K562 (cell line): Measurements from ENCODE around the gene NME8. TPM values are rescaled to one million over a fixed set of nuclear protein-coding genes. Genes with fewer than 3 reads are reported as not detected.
"Not testable (repeated sequence)": the region's sequence is repeated elsewhere in the genome, so short reads cannot be mapped to it uniquely, and the experiment has no call there.

ENCODE experiments used
- ATAC-seq: fragments of 200-7000 bp; cut with Tn5 transposase; 3 replicates; pipeline ENCODE4 v1.9.1; 2020; ENCODE audit warnings: moderate library complexity
- BruUV-seq: library from RNA; stranded (reverse); fragments of 400-500 nt; replicated peaks from 2 replicates; lab custom pipeline; 2021; lab: Mats Ljungman, UMichigan
- CTCF ChIA-PET: fragments of 300-600 bp; formaldehyde crosslinking; extraction: SDS; loops from one replicate; lab custom pipeline; 2021; ENCODE audit warnings: low intra/inter-chr PET ratio; lab: Yijun Ruan, JAX
- POLR2A ChIA-PET: fragments of 300-600, 350-650 bp; sonication (Branson Sonifier 250); formaldehyde crosslinking; extraction: SDS; loops from one replicate; lab custom pipeline; 2021; ENCODE audit warnings: antibody characterized with exemption, inconsistent platforms; lab: Yijun Ruan, JAX
- DNase-seq, 4 experiments: peaks; one replicate each; pipeline versions ENCODE4 v3.0.0 to v3.0.0-alpha.2; 2011 to 2018; ENCODE audit warnings: low spot score in 3 of 4, mixed read lengths in 3 of 4; ENCODE audit errors: extremely low read depth in 1 of 4
- FAIRE-seq: peaks from 2 replicates; lab custom pipeline; 2011; peaks lifted over from hg19 to GRCh38; lab: Jason Lieb, UNC
- H2AFZ ChIP-seq: 2 replicates; pipeline ENCODE4 v1.6.0; 2011; ENCODE audit warnings: low read depth, low read length, control low read depth, inconsistent platforms
- H3K27ac ChIP-seq: fragments of 200-600 bp; 3 replicates; pipeline ENCODE4 v1.8.0; 2011; ENCODE audit warnings: low read depth, mild to moderate bottlenecking, control low read depth, inconsistent platforms, low read length, moderate library complexity, mixed read lengths; ENCODE audit errors: extremely low read depth
- H3K27me3 ChIP-seq, 2 experiments: fragments of 300-600 bp in 1 of 2; 2 replicates in 1 of 2; 3 replicates in 1 of 2; pipeline versions ENCODE4 v1.6.0 to v1.8.0; 2011; ENCODE audit warnings: inconsistent platforms in 2 of 2, low read length in 2 of 2, mild to moderate bottlenecking in 1 of 2, mixed read lengths in 1 of 2, moderate library complexity in 1 of 2; ENCODE audit not compliant: control insufficient read depth in 2 of 2, insufficient read depth in 2 of 2
- H3K36me3 ChIP-seq: fragments of 300-600 bp; 3 replicates; pipeline ENCODE4 v1.8.0; 2011; ENCODE audit warnings: mild to moderate bottlenecking, low read length, inconsistent platforms; ENCODE audit not compliant: control insufficient read depth, insufficient read depth
- H3K4me1 ChIP-seq, 2 experiments: fragments of 200-600 bp in 1 of 2; replicated peaks in 1 of 2; 2 replicates in 1 of 2; 3 replicates in 1 of 2; pipeline versions ENCODE4 v1.5.1 to v1.8.0; 2011; ENCODE audit warnings: inconsistent platforms in 2 of 2, low read length in 2 of 2, mild to moderate bottlenecking in 1 of 2, mixed read lengths in 1 of 2, moderate library complexity in 1 of 2; ENCODE audit not compliant: control insufficient read depth in 2 of 2, insufficient read depth in 2 of 2
- H3K4me2 ChIP-seq: 2 replicates; pipeline ENCODE4 v1.6.1; 2011; ENCODE audit warnings: low read length, control low read depth, inconsistent platforms, mixed read lengths; ENCODE audit not compliant: insufficient read depth
- H3K4me3 ChIP-seq: fragments of 200-600 bp; sonication (generic), shearing (Covaris generic); 2 replicates; pipeline ENCODE4 v1.5.1; 2016; ENCODE audit warnings: control low read depth, inconsistent platforms
- H3K79me2 ChIP-seq: fragments of 200-600 bp; 3 replicates; pipeline ENCODE4 v1.8.0; 2011; ENCODE audit warnings: low read length, inconsistent platforms; ENCODE audit not compliant: control insufficient read depth, insufficient read depth
- H3K9ac ChIP-seq, 2 experiments: 2 replicates each; pipeline versions ENCODE4 v1.6.0 to v1.6.1; 2011; ENCODE audit warnings: low read depth in 2 of 2, low read length in 2 of 2, control low read depth in 1 of 2, inconsistent platforms in 1 of 2, mild to moderate bottlenecking in 1 of 2, mixed read lengths in 1 of 2; ENCODE audit not compliant: insufficient read depth in 1 of 2
- H3K9me1 ChIP-seq: one replicate; pipeline ENCODE4 v1.6.0; 2011; ENCODE audit warnings: inconsistent platforms, mild to moderate bottlenecking, low read length, moderate library complexity; ENCODE audit not compliant: control insufficient read depth, insufficient read depth
- H3K9me3 ChIP-seq: replicated peaks from 2 replicates; pipeline ENCODE4 v1.5.1; 2011; ENCODE audit warnings: low read depth, low read length, inconsistent platforms; ENCODE audit not compliant: control insufficient read depth, insufficient read depth
- H4K20me1 ChIP-seq: replicated peaks from 2 replicates; pipeline ENCODE4 v1.6.1; 2011; ENCODE audit warnings: low read length, inconsistent platforms, mixed read lengths; ENCODE audit not compliant: control insufficient read depth, insufficient read depth
- CREM ChIP-seq: IDR thresholded peaks from 2 replicates; pipeline ENCODE4 v1.6.1; 2014; ENCODE audit warnings: antibody characterized with exemption, low read depth
- NBN ChIP-seq: fragments of 450-650 bp; IDR thresholded peaks from 2 replicates; pipeline ENCODE4 v1.6.1; 2016; ENCODE audit warnings: low read depth, mild to moderate bottlenecking
- NCOA4 ChIP-seq: fragments of 450-650 bp; IDR thresholded peaks from 2 replicates; pipeline ENCODE4 v1.6.1; 2018; ENCODE audit warnings: mild to moderate bottlenecking; ENCODE audit not compliant: partially characterized antibody
- PCBP1 ChIP-seq: fragments of 200-400 bp; formaldehyde crosslinking; IDR thresholded peaks from 2 replicates; pipeline ENCODE4 v1.6.1; 2018; ENCODE audit warnings: mild to moderate bottlenecking, low read depth, low read length; ENCODE audit not compliant: poor library complexity, severe bottlenecking
- PYGO2 ChIP-seq: fragments of 450-650 bp; IDR thresholded peaks from 2 replicates; pipeline ENCODE4 v1.6.1; 2016; ENCODE audit warnings: mild to moderate bottlenecking, missing genetic modification characterization, moderate library complexity, missing compliant biosample characterization
- SETDB1 ChIP-seq: IDR thresholded peaks from one replicate; pipeline ENCODE4 v1.6.1; 2012; ENCODE audit warnings: low read length, control low read depth, inconsistent platforms
- SIRT6 ChIP-seq: IDR thresholded peaks from one replicate; pipeline ENCODE4 v1.6.1; 2012; ENCODE audit warnings: low read depth, mild to moderate bottlenecking, control low read depth, inconsistent platforms, low read length, moderate library complexity
- TOE1 ChIP-seq, 2 experiments: fragments of 450-650 bp in 1 of 2; sonication (generic) in 1 of 2; formaldehyde crosslinking in 1 of 2; IDR thresholded peaks; 2 replicates each; pipeline versions ENCODE4 v1.7.1 to v1.8.0; 2016 to 2022; ENCODE audit warnings: borderline replicate concordance in 2 of 2, mild to moderate bottlenecking in 2 of 2, antibody characterized with exemption in 1 of 2, inconsistent platforms in 1 of 2, low read depth in 1 of 2, missing genetic modification reagents in 1 of 2, moderate library complexity in 1 of 2
- ZFP1 ChIP-seq: fragments of 450-650 bp; formaldehyde crosslinking; IDR thresholded peaks from 2 replicates; pipeline ENCODE4 v1.4.0; 2020; ENCODE audit warnings: mild to moderate bottlenecking, mixed read lengths
- WGBS: fragments of 100-300 bp; shearing (Covaris generic); methylation state at CpG from one replicate; pipeline ENCODE4 v1.1.6; 2016; ENCODE audit warnings: low coverage, mixed read lengths; ENCODE audit not compliant: insufficient coverage; ENCODE audit errors: missing lambda C conversion rate; 5-methylcytosine and 5-hydroxymethylcytosine counted together
- in situ Hi-C: fragments of 300-500 bp; cut with MboI; formaldehyde crosslinking; loops from 4 replicates; pipeline ENCODE4 v1.15.0; 2018; ENCODE audit warnings: inconsistent platforms, mixed read lengths
- intact Hi-C: fragments of 100-400 bp; cut with micrococcal nuclease; formaldehyde crosslinking; loops from 2 replicates; pipeline ENCODE4 v1.14.2; 2022
- polyA plus RNA-seq, 8 experiments: library from polyadenylated mRNA; depleted of rRNA in 4 of 8; stranded (reverse) in 5 of 8; unstranded in 3 of 8; fragments of >200 nt; fragmentation: Nextera tagmentation in 2 of 8; fragmentation: Illumina TruSeq in 1 of 8; extraction: Ambion mirVana in 2 of 8; extraction: Trizol in 1 of 8; gene quantifications; 2 replicates each; pipeline versions ENCODE4 v1.2.1 to v1.2.3, GENCODE V29; 2011 to 2014; ENCODE audit warnings: inconsistent platforms in 1 of 8, missing spikeins in 1 of 8
- total RNA-seq, 7 experiments: library from RNA; depleted of rRNA in 6 of 7; stranded (reverse); fragments of >200 nt in 6 of 7; fragmentation: Illumina TruSeq in 2 of 7; extraction: Trizol in 2 of 7; gene quantifications; 2 replicates each; pipeline versions ENCODE4 v1.2.1 to v1.2.3, GENCODE V29; 2011 to 2021; ENCODE audit warnings: low replicate concordance in 1 of 7
- TF ChIP-seq, protein P1 (sequence below): fragments of 200-400 bp; formaldehyde crosslinking; IDR thresholded peaks from 2 replicates; pipeline ENCODE4 v1.6.1; 2017; ENCODE audit warnings: mild to moderate bottlenecking, low read depth, low read length, moderate library complexity

The NME8 gene
- total and polyA plus RNA-seq, 9 of the 15 experiments (the other 6 are each of a cell fraction or from before 2014, with no cell fraction given), result not detected

- H3K36me3 ChIP-seq, H3K9me3 ChIP-seq, H3K9me1 ChIP-seq, in situ Hi-C loops, intact Hi-C loops, H3K4me1 ChIP-seq, H2AFZ ChIP-seq, H3K79me2 ChIP-seq, H3K4me3 ChIP-seq, DNase-seq, H3K27me3 ChIP-seq, BruUV-seq, H3K4me2 ChIP-seq, FAIRE-seq, H4K20me1 ChIP-seq, H3K9ac ChIP-seq, CTCF ChIA-PET, H3K27ac ChIP-seq, ATAC-seq: not testable (repeated sequence)
- POLR2A ChIA-PET, result interaction anchor here (1.2 kb wide), 1 partner anchor 256 kb away, joined by 3 read pairs; no protein-coding TSS in a partner anchor
- 0% methylated on average over 1 of the region's 1 CpG for WGBS
These were observed 36.2 kb upstream of the NME8 start for GRCh38 chr7:37812161-37812580.

DNA sequence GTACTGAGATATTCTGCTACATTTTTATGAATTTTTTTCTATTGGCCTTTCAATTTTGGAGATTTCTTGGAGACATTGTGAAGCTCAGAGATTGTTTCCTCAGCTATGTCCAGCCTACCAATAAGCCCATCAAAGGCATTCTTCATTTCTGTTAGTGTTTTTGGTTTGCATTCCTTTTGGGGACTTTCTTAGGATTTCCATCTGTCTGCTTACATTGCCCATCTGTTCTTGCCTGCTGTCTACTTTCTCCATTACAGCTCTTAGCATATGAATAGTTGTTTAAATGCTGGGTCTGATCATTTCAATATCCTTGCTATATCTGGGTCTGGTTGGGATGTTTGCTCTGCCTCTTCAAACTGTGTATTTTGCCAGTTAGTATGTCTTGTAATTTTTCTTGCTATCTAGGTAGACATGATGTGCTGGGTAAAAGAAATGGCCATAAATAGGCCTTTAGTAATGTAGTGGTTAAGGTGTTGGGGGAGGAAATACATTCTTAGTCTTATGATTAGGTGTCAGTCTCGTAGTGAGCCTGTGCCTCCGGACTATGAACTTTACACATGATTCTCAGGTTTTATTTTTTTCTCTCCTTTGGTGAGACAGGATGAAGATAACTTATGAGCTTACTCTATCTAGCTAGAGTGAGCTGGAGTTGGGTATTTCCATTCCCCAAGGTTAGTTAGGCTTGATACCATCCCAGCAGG is 32.6 kb upstream of the NME8 start:
- BruUV-seq, result no TSS peak
- CTCF ChIA-PET, result no interaction called here
- POLR2A ChIA-PET, result no interaction called here
- H3K9ac ChIP-seq, result no peak overlapping the region
- H4K20me1 ChIP-seq, result no peaks in the 10 kb centered on the region
- H2AFZ ChIP-seq, result no peak overlapping the region
- H3K36me3 ChIP-seq, result no peaks in the 10 kb centered on the region
- H3K9me1 ChIP-seq, result no peaks in the 10 kb centered on the region
- H3K9me3 ChIP-seq, result no peaks in the 10 kb centered on the region
- H3K4me3 ChIP-seq, result no peak overlapping the region
- no peaks in the 10 kb centered on the region for H3K79me2 ChIP-seq
- no peaks in the 10 kb centered on the region for H3K27me3 ChIP-seq
- in situ Hi-C loops, result no loop called here
- H3K27ac ChIP-seq, result no peak overlapping the region
- no peak for DNase-seq
- WGBS, result 0% methylated on average over 2 of the region's 2 CpGs
- intact Hi-C loops, result no loop called here
- ATAC-seq, result no peak
- TF ChIP-seq SETDB1 (no peak), CREM (no peak), PYGO2 (no peak), NCOA4 (no peak), SIRT6 (no peak), TOE1 (IDR thresholded peaks at IDR 0.05; ENCODE audit: borderline replicate concordance) (no peak), TOE1 (CRISPR knock-in tag; IDR thresholded peaks at IDR 0.05; ENCODE audit: borderline replicate concordance, low read depth) (no peak), NBN (no peak), PCBP1 (no peak), ZFP1 (CRISPR knock-in tag) (no peak)
- TF ChIP-seq, protein P1, sequence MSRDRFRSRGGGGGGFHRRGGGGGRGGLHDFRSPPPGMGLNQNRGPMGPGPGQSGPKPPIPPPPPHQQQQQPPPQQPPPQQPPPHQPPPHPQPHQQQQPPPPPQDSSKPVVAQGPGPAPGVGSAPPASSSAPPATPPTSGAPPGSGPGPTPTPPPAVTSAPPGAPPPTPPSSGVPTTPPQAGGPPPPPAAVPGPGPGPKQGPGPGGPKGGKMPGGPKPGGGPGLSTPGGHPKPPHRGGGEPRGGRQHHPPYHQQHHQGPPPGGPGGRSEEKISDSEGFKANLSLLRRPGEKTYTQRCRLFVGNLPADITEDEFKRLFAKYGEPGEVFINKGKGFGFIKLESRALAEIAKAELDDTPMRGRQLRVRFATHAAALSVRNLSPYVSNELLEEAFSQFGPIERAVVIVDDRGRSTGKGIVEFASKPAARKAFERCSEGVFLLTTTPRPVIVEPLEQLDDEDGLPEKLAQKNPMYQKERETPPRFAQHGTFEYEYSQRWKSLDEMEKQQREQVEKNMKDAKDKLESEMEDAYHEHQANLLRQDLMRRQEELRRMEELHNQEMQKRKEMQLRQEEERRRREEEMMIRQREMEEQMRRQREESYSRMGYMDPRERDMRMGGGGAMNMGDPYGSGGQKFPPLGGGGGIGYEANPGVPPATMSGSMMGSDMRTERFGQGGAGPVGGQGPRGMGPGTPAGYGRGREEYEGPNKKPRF, result no peak
- TF ChIP-seq, all 486 proteins: peak for 0
- Histone ChIP-seq H3K4me2 (no peak overlapping the region), H3K4me1 (no peaks in the 10 kb centered on the region)
- no peak for FAIRE-seq
